NCI-H146 treated with DMSO at 0.1 percent for 48 hours (cell line): ENCODE data around the gene GAREM2.

Source experiments
- DNase-seq: peaks from one replicate; lab custom pipeline; 2025; ENCODE audit not compliant: unreplicated experiment; lab: John Stamatoyannopoulos, UW

The GAREM2 gene

DNA sequence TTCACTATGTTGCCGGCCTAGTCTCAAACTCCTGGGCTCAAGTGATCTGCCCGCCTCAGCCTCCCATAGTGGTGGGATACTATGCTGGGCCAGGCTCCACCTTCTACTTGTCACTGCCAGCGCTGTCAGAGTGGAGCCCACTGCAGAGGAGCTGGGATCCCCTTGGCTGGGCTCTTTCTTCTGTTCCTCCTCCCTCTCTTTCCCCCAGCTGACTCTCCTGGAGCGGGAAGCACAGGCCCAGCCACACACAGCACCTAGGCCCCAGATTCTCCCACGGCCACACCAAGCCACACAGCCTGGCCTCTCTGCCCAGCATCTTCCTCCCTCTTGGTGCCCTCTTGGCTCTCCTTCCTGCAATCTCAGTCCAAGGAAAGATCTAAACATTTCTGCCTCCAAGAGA is 3.7 kb upstream of the GAREM2 start:
- DNase-seq, result no peak

DNA sequence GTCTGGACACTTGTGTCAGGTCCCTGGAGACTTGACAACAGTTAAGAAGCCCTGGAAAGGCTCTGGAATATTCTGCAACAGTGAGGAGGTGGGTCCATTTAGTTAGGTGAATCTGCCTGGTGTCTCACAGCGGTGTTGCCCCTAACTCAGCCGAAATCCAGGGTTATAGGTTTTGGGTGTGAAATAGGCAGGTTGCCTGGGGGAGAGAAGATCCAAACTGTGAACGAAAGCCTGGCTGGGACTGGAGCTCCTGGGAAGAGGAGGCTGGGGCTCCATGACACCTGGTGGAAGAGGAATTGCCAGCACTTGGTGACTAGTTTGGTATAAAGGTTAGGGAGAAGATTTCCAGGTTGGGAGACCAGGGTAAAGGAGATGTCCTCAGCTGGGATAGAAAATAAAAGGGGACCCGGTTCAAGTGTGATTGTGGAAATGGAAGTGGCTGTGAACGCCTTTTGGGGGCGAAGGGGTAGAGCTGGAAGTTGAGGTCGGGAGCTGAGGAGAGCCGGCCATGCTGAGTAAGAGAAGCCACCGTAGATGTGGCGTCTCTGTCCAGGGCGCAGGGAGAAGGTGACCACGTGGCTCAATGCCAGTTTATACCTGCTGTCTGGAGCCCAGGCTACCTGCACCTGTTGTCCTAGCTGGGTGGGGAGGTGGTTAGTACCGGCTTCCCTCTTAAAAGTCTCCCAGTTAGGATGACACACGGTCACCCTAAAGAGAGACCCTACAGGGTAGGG is 3.0 kb upstream of the GAREM2 start:
- no peak for DNase-seq

DNA sequence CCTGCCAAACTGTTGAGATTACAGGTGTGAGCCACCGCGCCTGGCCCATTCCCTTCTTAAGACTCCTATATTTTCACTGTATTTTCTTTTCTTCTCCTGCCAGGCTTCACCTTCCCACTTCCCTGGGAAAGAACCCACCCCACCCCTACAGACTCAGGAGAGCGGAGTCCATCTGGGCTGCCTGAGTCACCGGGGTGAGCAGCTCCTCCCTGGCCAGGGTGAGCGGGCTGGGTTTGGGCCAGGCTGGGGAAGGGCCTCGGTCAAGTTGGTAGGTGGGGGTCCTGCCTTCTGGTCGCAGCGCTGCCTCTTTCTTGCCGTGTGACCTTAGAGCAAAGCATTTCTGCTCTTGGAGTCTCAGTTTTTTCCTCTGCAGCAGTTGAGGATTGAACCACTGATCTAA is 2.1 kb upstream of the GAREM2 start:
- no peak for DNase-seq

DNA sequence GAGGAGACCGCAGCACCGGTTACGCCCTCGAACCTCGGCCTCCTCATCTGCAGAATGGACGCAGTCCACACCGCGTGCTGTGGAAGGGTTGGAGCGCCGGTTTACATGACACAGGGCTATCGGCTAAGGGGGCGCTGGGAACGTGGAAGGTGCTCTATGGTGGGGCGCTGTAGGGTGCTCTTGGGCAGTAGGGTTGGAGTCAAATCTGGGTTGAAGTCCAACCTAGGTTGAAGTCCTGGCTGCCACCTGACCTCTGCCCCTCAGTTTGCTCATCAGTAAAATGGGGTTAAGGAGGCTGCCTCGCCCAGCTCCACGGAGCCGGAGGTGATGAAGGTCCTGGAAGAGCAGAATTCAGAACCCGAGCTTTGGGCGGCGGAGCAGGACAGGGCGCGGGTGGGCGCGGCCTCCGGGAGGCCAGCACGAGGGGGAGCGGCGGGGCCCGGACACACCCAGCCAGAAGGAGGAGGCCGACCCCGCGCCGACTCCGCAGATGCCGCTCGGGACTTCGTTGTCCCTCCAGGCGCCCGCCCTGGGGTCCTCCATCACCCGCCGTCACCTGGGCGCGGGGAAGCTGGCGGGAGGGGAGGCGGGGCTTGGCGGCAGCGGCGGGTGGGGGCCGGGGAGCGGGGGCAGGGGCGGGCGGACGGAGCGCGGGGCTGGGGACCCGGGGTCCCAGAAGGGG is 558 bp upstream of the GAREM2 start:
- no peak for DNase-seq

DNA sequence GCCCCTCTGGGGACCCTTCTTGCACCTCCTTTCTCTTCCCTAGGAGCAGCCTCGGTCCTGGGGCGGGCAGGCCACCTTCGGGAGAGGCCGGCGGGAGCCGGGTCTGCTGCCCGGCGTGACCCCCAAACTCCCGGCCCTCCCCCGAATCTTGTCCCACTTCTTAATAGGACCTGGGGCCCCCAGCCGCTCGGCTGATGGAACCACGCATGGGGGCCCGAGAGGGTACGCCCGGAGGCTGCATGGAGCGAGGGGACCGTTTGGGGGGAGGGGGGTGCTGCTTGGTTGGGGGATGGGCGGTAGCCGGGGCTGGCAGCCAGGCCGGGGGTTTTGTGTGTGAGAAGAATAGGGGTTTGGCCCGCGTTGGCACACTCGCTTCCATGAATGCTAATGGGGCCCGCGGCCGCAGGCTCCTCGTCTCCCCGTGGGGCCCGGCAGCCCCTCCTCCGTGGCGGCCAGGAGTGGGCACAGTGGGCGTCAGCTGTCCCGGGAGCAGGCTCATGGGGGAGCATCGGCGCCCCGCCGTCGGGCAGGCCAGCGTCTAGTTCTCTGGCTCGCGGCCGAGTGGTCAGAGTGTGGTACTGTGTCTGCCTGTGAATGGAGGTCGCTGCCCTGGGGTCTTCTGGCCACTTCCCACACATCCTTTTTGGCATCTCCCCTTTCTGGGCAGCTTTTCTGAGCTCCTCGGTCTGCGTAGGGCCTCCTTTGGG is 1.0 kb downstream of the GAREM2 start:
- no peak for DNase-seq

DNA sequence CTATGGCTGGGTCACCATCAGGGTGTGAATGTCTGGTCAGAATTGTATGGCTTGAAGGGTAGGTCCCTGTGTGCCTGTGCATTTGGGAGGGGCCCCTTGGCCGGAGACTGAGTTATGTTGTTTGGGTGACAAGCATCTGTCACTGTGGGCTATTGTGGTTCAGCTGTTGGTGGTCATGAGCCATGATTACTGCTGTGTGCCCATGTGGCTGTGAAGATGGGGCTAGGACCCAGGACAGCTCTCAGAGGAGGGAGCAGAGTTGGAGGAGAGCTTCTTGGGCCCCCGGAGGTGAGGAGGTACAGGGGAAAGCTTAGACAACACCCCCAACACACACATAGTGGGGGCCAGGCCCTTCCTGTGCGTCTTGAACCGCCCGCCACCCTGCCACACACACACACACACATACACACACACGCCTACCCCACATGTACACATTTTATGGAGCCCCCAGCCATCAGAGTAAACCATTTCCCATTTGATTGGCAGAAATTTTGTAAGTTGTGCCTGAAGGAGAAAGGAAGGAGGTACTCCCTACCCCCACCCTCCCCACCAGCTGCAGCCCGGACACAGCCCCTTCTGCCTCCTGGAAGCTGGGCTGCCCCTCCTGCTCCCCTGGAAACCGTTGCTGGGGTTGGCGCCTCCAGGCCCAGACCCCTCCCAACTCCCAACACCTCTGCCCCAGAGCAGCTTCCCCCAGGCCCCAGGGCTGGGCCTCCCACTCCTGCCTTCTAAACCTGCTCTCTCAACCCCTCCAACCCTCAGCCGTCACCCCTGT is 2.0 kb downstream of the GAREM2 start:
- no peak for DNase-seq

DNA sequence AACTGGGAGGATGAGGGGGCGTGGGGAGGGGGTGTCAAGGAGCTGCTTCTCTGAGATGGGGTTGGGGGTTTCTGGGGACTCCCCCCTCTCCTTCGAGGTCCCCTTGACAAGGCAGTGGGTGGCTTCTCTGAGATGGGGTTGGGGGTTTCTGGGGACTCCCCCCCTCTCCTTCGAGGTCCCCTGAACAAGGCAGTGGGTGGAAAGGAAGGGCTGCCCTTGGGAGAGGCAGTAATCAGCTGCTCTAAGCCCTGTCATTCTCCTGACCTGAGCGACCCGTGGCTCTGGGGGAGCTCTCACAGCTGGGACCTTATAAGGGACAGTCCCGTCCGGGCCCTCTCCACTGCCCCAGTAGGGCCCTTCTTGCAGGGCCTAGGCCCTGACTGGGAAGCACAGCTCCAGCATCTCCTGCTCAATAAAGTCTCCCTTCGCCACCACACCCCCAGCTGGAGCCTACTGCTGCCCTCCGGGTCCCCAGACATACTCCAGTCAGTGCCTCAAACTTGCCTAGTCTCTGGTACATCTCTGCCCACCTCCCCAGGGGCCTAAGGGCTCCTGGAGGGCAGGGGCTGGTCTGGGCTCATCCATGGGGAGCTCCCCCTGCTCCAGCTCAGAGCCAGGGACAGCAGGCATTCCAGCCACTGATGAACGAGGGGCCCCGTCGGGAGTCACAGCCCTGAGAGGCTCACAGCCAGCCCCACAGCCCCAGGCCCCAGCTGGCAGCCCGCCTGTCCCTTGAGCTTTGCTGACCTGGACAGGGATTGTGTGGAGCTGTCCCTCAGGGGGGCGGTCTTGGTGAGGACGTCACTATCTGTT is 2.8 kb downstream of the GAREM2 start:
- DNase-seq, result no peak

DNA sequence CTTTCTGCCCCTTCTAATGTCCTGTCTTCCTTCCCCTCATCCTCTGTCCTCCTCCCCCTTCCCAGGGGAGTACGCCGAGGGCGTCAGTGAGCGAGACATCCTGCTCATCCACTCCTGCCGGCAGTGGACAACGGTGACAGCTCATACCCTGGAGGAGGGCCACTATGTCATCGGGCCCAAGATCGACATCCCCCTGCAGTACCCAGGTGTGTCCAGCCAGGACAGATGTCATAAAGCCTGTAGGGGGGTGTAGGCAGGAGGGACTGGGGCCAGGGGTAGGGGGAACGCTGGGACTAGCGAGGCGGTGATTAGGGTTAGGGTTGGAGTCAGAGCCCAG is 3.4 kb downstream of the GAREM2 start:
- no peak for DNase-seq

GRCh38 chr2:26177122-26177521 is 4.2 kb downstream of the GAREM2 start:
- no peak for DNase-seq

- DNase-seq, result no peak
Measured at GRCh38 chr2:26178246-26178645, 5.4 kb downstream of the GAREM2 start.

DNA sequence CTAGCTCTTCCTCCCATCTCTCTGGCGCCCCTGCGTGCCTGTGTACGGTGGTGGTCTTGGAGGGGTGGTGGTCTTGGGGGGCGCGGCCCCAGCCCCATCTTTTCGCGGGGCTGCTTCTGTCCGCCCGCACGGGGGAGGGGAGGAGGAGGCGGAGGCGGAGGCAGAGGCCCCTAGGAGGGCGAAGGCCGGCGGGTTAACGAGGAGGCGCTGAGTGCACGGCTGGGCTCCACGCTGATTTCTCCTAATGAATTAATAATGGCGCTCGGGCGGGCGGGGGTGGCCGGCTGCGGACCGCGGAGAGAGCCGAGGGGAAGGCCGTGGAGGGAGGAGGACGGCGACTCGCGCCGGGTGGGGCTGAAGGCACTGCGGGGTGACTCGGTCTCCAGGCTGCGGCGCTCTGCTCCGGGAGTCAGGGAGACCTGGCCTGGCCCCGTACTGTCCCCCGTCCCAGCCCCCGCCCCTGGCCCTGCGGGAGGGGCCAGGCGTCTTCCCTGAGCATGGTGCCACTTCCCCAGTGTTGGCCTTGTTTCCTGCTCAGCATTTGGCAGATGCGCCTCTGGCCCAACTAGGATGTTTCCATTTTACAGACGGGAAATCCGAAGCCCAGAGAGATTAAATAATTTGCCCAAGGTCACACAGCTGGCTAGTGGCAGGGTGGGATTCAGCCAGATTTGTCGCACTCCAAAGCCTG is 6.0 kb downstream of the GAREM2 start:
- no peak for DNase-seq

- no peak for DNase-seq
Measured at GRCh38 chr2:26179446-26179913, 6.6 kb downstream of the GAREM2 start.

- no peak for DNase-seq
Measured at GRCh38 chr2:26182441-26182840, 9.6 kb downstream of the GAREM2 start.

DNA sequence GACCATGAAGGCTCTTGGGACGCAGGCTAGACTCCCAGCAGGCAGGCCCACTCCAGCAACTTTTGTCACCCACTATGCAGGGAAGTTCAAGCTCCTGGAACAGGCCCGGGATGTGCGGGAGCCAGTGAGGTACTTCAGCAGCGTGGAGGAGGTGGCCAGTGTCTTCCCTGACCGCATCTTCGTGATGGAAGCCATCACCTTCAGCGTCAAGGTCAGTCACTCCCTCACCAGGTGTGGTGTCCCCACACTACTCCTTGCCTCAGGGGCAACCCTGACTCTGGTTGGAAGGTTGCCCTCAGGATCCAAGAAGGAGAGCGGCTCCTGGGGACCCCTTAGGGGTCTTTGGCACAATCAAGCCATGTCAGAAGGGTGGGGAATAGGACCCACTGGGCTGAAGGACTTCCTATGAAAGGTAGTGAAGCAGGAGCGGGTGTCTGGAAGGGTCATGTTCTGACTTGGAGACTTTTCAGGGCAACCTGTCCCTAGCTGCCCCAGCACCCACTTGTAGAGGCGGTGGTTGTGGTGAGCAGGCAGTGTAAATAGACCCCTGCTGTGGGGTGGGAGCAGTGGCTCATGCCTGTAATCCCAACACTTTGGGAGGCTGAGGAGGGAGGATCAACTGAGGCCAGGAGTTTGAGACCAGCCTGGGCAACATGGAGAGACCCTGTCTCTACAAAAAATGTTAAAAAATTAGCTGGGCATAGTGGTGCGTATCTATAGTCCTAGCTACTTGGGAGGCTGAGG is 10.2 kb downstream of the GAREM2 start:
- DNase-seq, result no peak

DNA sequence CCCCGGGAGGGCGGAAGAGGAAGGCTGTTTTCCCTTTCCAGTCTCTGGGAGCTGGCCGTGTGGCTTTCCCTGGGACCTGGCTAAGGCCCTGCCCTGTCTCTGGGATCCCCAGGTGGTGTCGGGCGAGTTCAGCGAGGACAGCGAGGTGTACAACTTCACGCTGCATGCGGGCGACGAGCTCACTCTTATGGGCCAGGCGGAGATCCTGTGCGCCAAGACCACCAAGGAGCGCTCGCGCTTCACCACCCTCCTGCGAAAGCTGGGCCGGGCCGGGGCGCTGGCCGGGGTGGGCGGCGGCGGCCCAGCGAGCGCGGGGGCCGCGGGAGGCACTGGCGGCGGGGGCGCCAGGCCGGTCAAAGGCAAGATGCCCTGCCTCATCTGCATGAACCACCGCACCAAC is 11.2 kb downstream of the GAREM2 start:
- DNase-seq, result no peak

GRCh38 chr2:26184555-26185303 is 11.8 kb downstream of the GAREM2 start:
- DNase-seq, result no peak

- DNase-seq, result no peak
Measured at GRCh38 chr2:26185304-26185928, 12.5 kb downstream of the GAREM2 start.
